CD14-positive monocyte (primary cell): Measurements from ENCODE around the gene SPDYE18. TPM values are rescaled to one million over a fixed set of nuclear protein-coding genes. Genes with fewer than 3 reads are reported as not detected.
"Not testable (repeated sequence)": the region's sequence is repeated elsewhere in the genome, so short reads cannot be mapped to it uniquely, and the experiment has no call there.

Experiments
- DNase-seq, 3 donors: peaks; one replicate each; pipeline ENCODE4 v3.0.0-alpha.2; 2011 to 2022
- H2AFZ ChIP-seq: 2 replicates; pipeline ENCODE4 v1.6.0; 2012; ENCODE audit warnings: mild to moderate bottlenecking, low read depth, low read length, inconsistent platforms; ENCODE audit not compliant: insufficient read depth, poor library complexity, severe bottlenecking
- H3K27ac ChIP-seq, 2 donors: 1 replicate in 1 of 2; 2 replicates in 1 of 2; pipeline ENCODE4 v1.5.1; 2012 to 2013; ENCODE audit warnings: low read length in 2 of 2, control low read depth in 1 of 2, inconsistent platforms in 1 of 2, low read depth in 1 of 2, mild to moderate bottlenecking in 1 of 2
- H3K27me3 ChIP-seq, 2 donors: one replicate each; pipeline versions ENCODE4 v1.6.0 to v1.6.1; 2011 to 2013; ENCODE audit warnings: low read length in 2 of 2; ENCODE audit not compliant: control insufficient read depth in 2 of 2, insufficient read depth in 2 of 2
- H3K36me3 ChIP-seq, 2 donors: replicated peaks in 1 of 2; 1 replicate in 1 of 2; 2 replicates in 1 of 2; pipeline versions ENCODE4 v1.5.1 to v1.6.1; 2012 to 2013; ENCODE audit warnings: low read length in 2 of 2, control low read depth in 1 of 2, inconsistent platforms in 1 of 2, mild to moderate bottlenecking in 1 of 2; ENCODE audit not compliant: insufficient read depth in 2 of 2, control insufficient read depth in 1 of 2
- H3K4me1 ChIP-seq, 2 donors: 1 replicate in 1 of 2; 2 replicates in 1 of 2; pipeline versions ENCODE4 v1.5.1 to v1.6.1; 2012 to 2013; ENCODE audit warnings: low read length in 2 of 2, control low read depth in 1 of 2, inconsistent platforms in 1 of 2, mild to moderate bottlenecking in 1 of 2, moderate library complexity in 1 of 2; ENCODE audit not compliant: insufficient read depth in 2 of 2, control insufficient read depth in 1 of 2
- H3K4me2 ChIP-seq: replicated peaks from 2 replicates; pipeline ENCODE3; 2012; ENCODE audit warnings: low read length, moderate library complexity, mild to moderate bottlenecking; ENCODE audit not compliant: poor library complexity, severe bottlenecking; ENCODE audit errors: extremely low read depth
- H3K4me3 ChIP-seq, 3 experiments: fragments of 200-600 bp in 1 of 3; sonication (generic) in 1 of 3; replicated peaks in 1 of 3; 1 replicate in 2 of 3; 2 replicates in 1 of 3; pipeline ENCODE4 v1.5.1; 2011 to 2013; ENCODE audit warnings: low read length in 3 of 3, mild to moderate bottlenecking in 3 of 3, control low read depth in 2 of 3, low read depth in 2 of 3, inconsistent platforms in 1 of 3, moderate library complexity in 1 of 3
- H3K79me2 ChIP-seq: 2 replicates; pipeline ENCODE4 v1.6.0; 2012; ENCODE audit warnings: mild to moderate bottlenecking, control low read depth, inconsistent platforms, low read length, moderate library complexity; ENCODE audit not compliant: insufficient read depth
- H3K9ac ChIP-seq: 2 replicates; pipeline ENCODE4 v1.6.0; 2017; ENCODE audit warnings: low read length, mild to moderate bottlenecking; ENCODE audit not compliant: insufficient read depth, poor library complexity, severe bottlenecking
- H3K9me3 ChIP-seq, 2 donors: replicated peaks in 1 of 2; 1 replicate in 1 of 2; 2 replicates in 1 of 2; pipeline versions ENCODE4 v1.5.1 to v1.6.1; 2012 to 2013; ENCODE audit warnings: low read length in 2 of 2, control low read depth in 1 of 2; ENCODE audit not compliant: control insufficient read depth in 1 of 2, insufficient read depth in 1 of 2
- H4K20me1 ChIP-seq: 2 replicates; pipeline ENCODE4 v1.6.0; 2012; ENCODE audit warnings: mild to moderate bottlenecking, low read length, control low read depth, moderate library complexity; ENCODE audit not compliant: insufficient read depth
- H3K27ac Mint-ChIP-seq, 7 donors: one replicate each; pipeline ENCODE4 v1.8.0; 2020; ENCODE audit warnings: mild to moderate bottlenecking in 7 of 7, mixed read lengths in 7 of 7, moderate library complexity in 6 of 7, inconsistent platforms in 2 of 7
- H3K27me3 Mint-ChIP-seq, 3 donors: one replicate each; pipeline ENCODE4 v1.8.0; 2021 to 2022; ENCODE audit warnings: low read depth in 3 of 3, mild to moderate bottlenecking in 3 of 3, mixed read lengths in 3 of 3, moderate library complexity in 3 of 3, inconsistent platforms in 1 of 3
- H3K36me3 Mint-ChIP-seq, 2 donors: one replicate each; pipeline ENCODE4 v1.8.0; 2020; ENCODE audit warnings: mixed read lengths in 2 of 2, inconsistent platforms in 1 of 2, mild to moderate bottlenecking in 1 of 2
- H3K4me1 Mint-ChIP-seq: one replicate; pipeline ENCODE4 v1.8.0; 2020; ENCODE audit warnings: mild to moderate bottlenecking, mixed read lengths
- H3K4me3 Mint-ChIP-seq, 2 donors: one replicate each; pipeline ENCODE4 v1.8.0; 2020; ENCODE audit warnings: mild to moderate bottlenecking in 2 of 2, mixed read lengths in 2 of 2, moderate library complexity in 1 of 2
- H3K9me3 Mint-ChIP-seq, 7 donors: one replicate each; pipeline ENCODE4 v1.8.0; 2020 to 2022; ENCODE audit warnings: mixed read lengths in 7 of 7, mild to moderate bottlenecking in 6 of 7, moderate library complexity in 6 of 7, inconsistent platforms in 2 of 7
- WGBS: methylation state at CpG from one replicate; pipeline ENCODE4 v1.1.5; 2013; ENCODE audit warnings: missing lambda C conversion rate; ENCODE audit not compliant: insufficient coverage; 5-methylcytosine and 5-hydroxymethylcytosine counted together
- intact Hi-C, 2 donors: fragments of 100-400 bp; cut with micrococcal nuclease; formaldehyde crosslinking; loops; one replicate each; pipeline versions ENCODE4 v1.15.0 to v1.15.1; 2023
- polyA plus RNA-seq, 3 donors: library from polyadenylated mRNA; depleted of rRNA in 1 of 3; unstranded in 2 of 3; stranded (reverse) in 1 of 3; fragments of 300-500 nt in 2 of 3; fragments of >200 nt in 1 of 3; fragmentation: Illumina TruSeq in 2 of 3; gene quantifications; 1 replicate in 2 of 3; 2 replicates in 1 of 3; pipeline ENCODE4 v1.2.3, GENCODE V29; 2012 to 2021

SPDYE18 gene
- polyA plus RNA-seq, 3 donors = 1.5 TPM; not detected in 2

DNA sequence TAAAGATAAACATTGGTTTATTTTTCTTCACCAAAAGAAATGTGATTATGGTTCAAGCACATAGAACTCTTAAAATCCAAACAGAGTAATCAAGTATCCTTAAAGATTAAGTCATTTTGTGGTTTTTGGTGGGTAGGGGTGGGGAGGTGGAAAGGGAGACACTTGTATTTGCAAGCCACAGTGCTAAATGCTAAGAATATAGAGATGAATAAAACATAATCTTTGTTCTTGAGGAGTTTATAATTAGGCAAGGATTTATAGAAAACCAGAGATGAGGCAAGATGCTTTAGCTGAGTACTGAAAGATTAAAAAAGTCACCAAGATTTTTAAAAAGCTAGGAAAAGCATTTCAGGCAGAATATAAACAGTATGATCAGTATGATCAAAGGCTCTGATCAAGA is 40.3 kb upstream of the SPDYE18 start:
- H3K9me3 Mint-ChIP-seq, H3K4me3 Mint-ChIP-seq, H3K4me2 ChIP-seq, H3K27me3 ChIP-seq, H3K9me3 ChIP-seq, H3K4me1 ChIP-seq, DNase-seq, intact Hi-C loops, H3K27ac ChIP-seq, H4K20me1 ChIP-seq, H3K36me3 ChIP-seq, H3K27ac Mint-ChIP-seq, H3K4me3 ChIP-seq, H3K27me3 Mint-ChIP-seq, H3K4me1 Mint-ChIP-seq, H3K9ac ChIP-seq, H3K79me2 ChIP-seq, H2AFZ ChIP-seq, H3K36me3 Mint-ChIP-seq: not testable (repeated sequence)

GRCh38 chr7:77101187-77101586 is 38.8 kb upstream of the SPDYE18 start:
- H3K4me3 Mint-ChIP-seq, H3K4me1 Mint-ChIP-seq, H3K79me2 ChIP-seq, H3K36me3 Mint-ChIP-seq, H3K4me3 ChIP-seq, H2AFZ ChIP-seq, H3K4me1 ChIP-seq, H3K4me2 ChIP-seq, H3K9me3 ChIP-seq, H3K27me3 ChIP-seq, H3K27me3 Mint-ChIP-seq, H3K9me3 Mint-ChIP-seq, H4K20me1 ChIP-seq, DNase-seq, H3K36me3 ChIP-seq, H3K27ac Mint-ChIP-seq, H3K9ac ChIP-seq, intact Hi-C loops, H3K27ac ChIP-seq: not testable (repeated sequence)
- WGBS = no CpG with 5 or more reads among the region's 1 CpG

GRCh38 chr7:77100501-77100900 is 38.1 kb upstream of the SPDYE18 start:
- H3K4me3 Mint-ChIP-seq, H3K9ac ChIP-seq, H3K4me1 Mint-ChIP-seq, H3K9me3 ChIP-seq, H4K20me1 ChIP-seq, H2AFZ ChIP-seq, H3K9me3 Mint-ChIP-seq, H3K27me3 ChIP-seq, intact Hi-C loops, H3K27ac ChIP-seq, H3K27ac Mint-ChIP-seq, DNase-seq, H3K36me3 Mint-ChIP-seq, H3K36me3 ChIP-seq, H3K4me1 ChIP-seq, H3K4me3 ChIP-seq, H3K4me2 ChIP-seq, H3K27me3 Mint-ChIP-seq, H3K79me2 ChIP-seq: not testable (repeated sequence)
- no CpG with 5 or more reads among the region's 3 CpGs for WGBS

GRCh38 chr7:77092301-77092700 is 29.9 kb upstream of the SPDYE18 start:
- H2AFZ ChIP-seq, H3K4me3 ChIP-seq, H3K4me3 Mint-ChIP-seq, H3K9ac ChIP-seq, intact Hi-C loops, H3K4me2 ChIP-seq, H3K27me3 Mint-ChIP-seq, H3K27ac ChIP-seq, H4K20me1 ChIP-seq, H3K4me1 Mint-ChIP-seq, DNase-seq, H3K9me3 ChIP-seq, H3K27me3 ChIP-seq, H3K4me1 ChIP-seq, H3K79me2 ChIP-seq: not testable (repeated sequence)
- Mint-ChIP-seq H3K36me3 (peaks cover 27 to 28% of the 10 kb centered on the region in 2 donors), H3K27ac (peak overlapping the region in 1 of 7 donors; percentile 35), H3K9me3 (peaks cover 6 to 12% (median 10%) of the 10 kb centered on the region in 7 donors)
- WGBS = no CpG with 5 or more reads among the region's 2 CpGs
- H3K36me3 ChIP-seq = peaks cover 0 to 18% of the 10 kb centered on the region in 2 donors
